GM06990 (cell line): Measurements from ENCODE around the gene HLA-E.
"Not testable (repeated sequence)": the region's sequence is repeated elsewhere in the genome, so short reads cannot be mapped to it uniquely, and the experiment has no call there.

Experiments used
- DNase-seq: peaks from one replicate; pipeline ENCODE4 v3.0.0-alpha.2; 2011; ENCODE audit not compliant: insufficient read length; ENCODE audit errors: extremely low read depth
- H3K27me3 ChIP-seq: replicated peaks from 2 replicates; pipeline ENCODE4 v1.6.0; 2011; ENCODE audit warnings: low read length; ENCODE audit not compliant: control insufficient read depth, insufficient read depth
- H3K36me3 ChIP-seq: 2 replicates; pipeline ENCODE4 v1.5.1; 2011; ENCODE audit warnings: low read length; ENCODE audit not compliant: control insufficient read depth, insufficient read depth
- H3K4me3 ChIP-seq: replicated peaks from 2 replicates; pipeline ENCODE4 v1.5.1; 2011; ENCODE audit warnings: low read depth, mild to moderate bottlenecking, control low read depth, low read length
- TF ChIP-seq, protein P1 (sequence below): IDR thresholded peaks from 2 replicates; pipeline ENCODE4 v1.5.1; 2011; ENCODE audit warnings: low read length, control low read depth, mild to moderate bottlenecking, inconsistent platforms; ENCODE audit not compliant: insufficient read depth, poor library complexity, severe bottlenecking

HLA-E gene

GRCh38 chr6:30520522-30520921 lies 31.2 kb downstream of the HLA-E start:
- Histone ChIP-seq H3K36me3 (no peaks in the 10 kb centered on the region), H3K4me3 (no peak overlapping the region), H3K27me3 (no peaks in the 10 kb centered on the region)
- DNase-seq, result no peak
- TF ChIP-seq, protein P1, sequence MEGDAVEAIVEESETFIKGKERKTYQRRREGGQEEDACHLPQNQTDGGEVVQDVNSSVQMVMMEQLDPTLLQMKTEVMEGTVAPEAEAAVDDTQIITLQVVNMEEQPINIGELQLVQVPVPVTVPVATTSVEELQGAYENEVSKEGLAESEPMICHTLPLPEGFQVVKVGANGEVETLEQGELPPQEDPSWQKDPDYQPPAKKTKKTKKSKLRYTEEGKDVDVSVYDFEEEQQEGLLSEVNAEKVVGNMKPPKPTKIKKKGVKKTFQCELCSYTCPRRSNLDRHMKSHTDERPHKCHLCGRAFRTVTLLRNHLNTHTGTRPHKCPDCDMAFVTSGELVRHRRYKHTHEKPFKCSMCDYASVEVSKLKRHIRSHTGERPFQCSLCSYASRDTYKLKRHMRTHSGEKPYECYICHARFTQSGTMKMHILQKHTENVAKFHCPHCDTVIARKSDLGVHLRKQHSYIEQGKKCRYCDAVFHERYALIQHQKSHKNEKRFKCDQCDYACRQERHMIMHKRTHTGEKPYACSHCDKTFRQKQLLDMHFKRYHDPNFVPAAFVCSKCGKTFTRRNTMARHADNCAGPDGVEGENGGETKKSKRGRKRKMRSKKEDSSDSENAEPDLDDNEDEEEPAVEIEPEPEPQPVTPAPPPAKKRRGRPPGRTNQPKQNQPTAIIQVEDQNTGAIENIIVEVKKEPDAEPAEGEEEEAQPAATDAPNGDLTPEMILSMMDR, result no peak

GRCh38 chr6:30521082-30521481 lies 31.8 kb downstream of the HLA-E start:
- not testable (repeated sequence) for H3K4me3 ChIP-seq, H3K27me3 ChIP-seq, DNase-seq, H3K36me3 ChIP-seq

- not testable (repeated sequence) for H3K4me3 ChIP-seq, H3K27me3 ChIP-seq, H3K36me3 ChIP-seq, DNase-seq
These were observed 32.6 kb downstream of the HLA-E start for GRCh38 chr6:30521952-30522351.

DNA sequence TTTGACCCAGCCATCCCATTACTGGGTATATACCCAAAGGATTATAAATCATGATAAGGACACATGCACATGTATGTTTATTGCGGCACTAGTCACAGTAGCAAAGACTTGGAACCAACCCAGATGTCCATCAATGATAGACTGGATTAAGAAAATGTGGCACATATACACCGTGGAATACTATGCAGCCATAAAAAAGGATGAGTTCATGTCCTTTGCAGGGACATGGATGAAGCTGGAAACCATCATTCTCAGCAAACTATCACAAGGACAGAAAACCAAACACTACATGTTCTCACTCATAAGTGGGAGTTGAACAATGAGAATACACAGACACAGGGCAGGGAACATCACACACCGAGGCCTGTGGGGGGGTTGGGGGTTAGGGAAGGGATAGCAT lies 37.1 kb downstream of the HLA-E start:
- not testable (repeated sequence) for H3K27me3 ChIP-seq, H3K4me3 ChIP-seq, DNase-seq, H3K36me3 ChIP-seq

DNA sequence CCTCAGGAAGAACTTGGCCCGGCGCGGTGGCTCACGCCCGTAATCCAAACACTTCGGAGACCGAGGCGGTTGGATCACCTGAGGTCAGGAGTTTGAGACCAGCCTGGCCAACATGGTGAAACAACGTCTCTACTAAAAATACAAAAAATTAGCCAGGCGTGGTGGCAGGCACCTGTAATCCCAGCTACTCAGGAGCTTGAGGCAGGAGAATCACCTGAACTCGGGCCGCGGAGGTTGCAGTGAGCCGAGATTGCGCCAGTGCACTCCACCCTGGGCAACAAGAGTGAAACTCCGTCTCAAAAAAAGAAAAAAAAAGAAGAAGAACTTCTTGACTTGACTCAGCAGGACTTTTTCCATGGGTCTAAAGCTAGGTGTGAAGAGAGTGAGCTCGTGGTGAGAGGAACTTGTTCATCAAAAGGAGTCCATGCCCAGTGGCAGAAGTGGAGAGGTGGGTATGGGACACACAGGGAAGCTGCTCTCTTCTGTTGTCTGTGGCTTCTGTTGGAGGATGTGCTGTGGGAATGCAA lies 40.1 kb downstream of the HLA-E start:
- H3K4me3 ChIP-seq, H3K27me3 ChIP-seq, H3K36me3 ChIP-seq: not testable (repeated sequence)
- peak; percentile 59 for DNase-seq

DNA sequence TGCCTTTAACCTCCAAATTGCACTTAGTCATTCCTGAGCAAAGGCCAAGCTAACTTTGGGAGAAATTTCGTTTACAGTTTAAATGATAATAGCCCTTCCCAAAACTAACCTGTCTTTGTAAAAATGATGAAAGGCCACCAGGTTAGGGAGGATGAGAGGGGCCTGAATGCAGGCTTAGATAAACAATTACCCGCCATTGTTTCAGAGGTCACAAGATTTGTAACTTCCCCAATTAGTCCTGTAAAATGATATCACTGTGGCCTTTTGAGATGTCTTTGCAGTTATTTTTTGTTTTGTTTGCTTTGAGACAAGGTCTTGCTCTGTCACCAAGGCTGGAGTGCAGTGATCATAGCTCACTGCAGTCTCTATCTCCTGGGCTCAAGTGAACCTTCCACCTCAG lies 40.7 kb downstream of the HLA-E start:
- no peak for DNase-seq
- Histone ChIP-seq H3K36me3 (no peaks in the 10 kb centered on the region), H3K4me3 (no peak overlapping the region), H3K27me3 (no peaks in the 10 kb centered on the region)
- TF ChIP-seq, protein P1, result no peak

GRCh38 chr6:30533460-30534294 lies 44.4 kb downstream of the HLA-E start:
- Histone ChIP-seq H3K4me3 (no peak overlapping the region), H3K27me3 (no peaks in the 10 kb centered on the region), H3K36me3 (no peaks in the 10 kb centered on the region)
- no peak for DNase-seq
- TF ChIP-seq, protein P1, result no peak

- Histone ChIP-seq H3K27me3 (no peaks in the 10 kb centered on the region), H3K36me3 (no peaks in the 10 kb centered on the region), H3K4me3 (no peak overlapping the region)
- TF ChIP-seq, protein P1, result no peak
- no peak for DNase-seq
These were observed 48.6 kb downstream of the HLA-E start for GRCh38 chr6:30537931-30538330.
